HepG2 (cell line): ENCODE measurements around the gene PTMA. TPM values are rescaled to one million over a fixed set of nuclear protein-coding genes. Genes with fewer than 3 reads are reported as not detected.
A peak's percentile ranks its signal among the peaks of the same experiment; 100 is the strongest.

Source experiments
- ATF5 ChIP-seq: sonication (generic); formaldehyde crosslinking; IDR thresholded peaks from 2 replicates; pipeline ENCODE4 v1.4.0; 2020; ENCODE audit warnings: mild to moderate bottlenecking, low read depth, missing genetic modification reagents
- CHD4 ChIP-seq: fragments of 200-600 bp; sonication (generic); IDR thresholded peaks from 2 replicates; pipeline ENCODE4 v1.7.0; 2017; ENCODE audit warnings: mild to moderate bottlenecking, low read length, borderline replicate concordance
- EP300 ChIP-seq, 3 experiments: sonication (generic) in 1 of 3; formaldehyde crosslinking in 1 of 3; IDR thresholded peaks; 2 replicates each; pipeline versions ENCODE4 v1.5.1 to v1.6.1; 2011 to 2020; ENCODE audit warnings: low read depth in 2 of 3, low read length in 2 of 3, borderline replicate concordance in 1 of 3, improper control_type of control experiment in 1 of 3, mild to moderate bottlenecking in 1 of 3, missing genetic modification reagents in 1 of 3, moderate library complexity in 1 of 3
- GATAD2A ChIP-seq: IDR thresholded peaks from 2 replicates; pipeline ENCODE4 v1.6.1; 2016
- HINFP ChIP-seq: sonication (generic); formaldehyde crosslinking; IDR thresholded peaks from 2 replicates; pipeline ENCODE4 v1.4.0; 2020; ENCODE audit warnings: low read depth, mild to moderate bottlenecking, missing genetic modification reagents
- HOXA5 ChIP-seq: sonication (generic); formaldehyde crosslinking; IDR thresholded peaks from 2 replicates; pipeline ENCODE4 v1.4.0; 2020; ENCODE audit warnings: missing genetic modification reagents
- HOXA9 ChIP-seq: sonication (generic); formaldehyde crosslinking; IDR thresholded peaks from 2 replicates; pipeline ENCODE4 v1.8.1; 2022; ENCODE audit warnings: missing genetic modification reagents, mild to moderate bottlenecking, moderate library complexity, borderline replicate concordance
- KDM5A ChIP-seq: fragments of 200-600 bp; sonication (generic); IDR thresholded peaks from 2 replicates; pipeline ENCODE4 v1.7.0; 2018; ENCODE audit warnings: antibody characterized with exemption, mild to moderate bottlenecking, low read length, borderline replicate concordance
- MTA3 ChIP-seq: sonication (generic); formaldehyde crosslinking; IDR thresholded peaks from 2 replicates; pipeline ENCODE4 v1.4.0; 2020; ENCODE audit warnings: missing genetic modification reagents
- NONO ChIP-seq, 2 experiments: fragments of 450-650 bp in 1 of 2; sonication (generic) in 1 of 2; formaldehyde crosslinking in 1 of 2; IDR thresholded peaks in 1 of 2; conservative IDR thresholded peaks in 1 of 2; 2 replicates each; pipeline versions ENCODE4 v1.6.1 to v1.8.0; 2017 to 2022; ENCODE audit warnings: mild to moderate bottlenecking in 1 of 2, missing genetic modification reagents in 1 of 2, moderate library complexity in 1 of 2
- REXO4 ChIP-seq: sonication (generic); formaldehyde crosslinking; IDR thresholded peaks from 2 replicates; pipeline ENCODE4 v1.8.0; 2022; ENCODE audit warnings: missing genetic modification reagents, mild to moderate bottlenecking, borderline replicate concordance
- SALL2 ChIP-seq: sonication (generic); formaldehyde crosslinking; IDR thresholded peaks from 2 replicates; pipeline ENCODE4 v1.8.1; 2023; ENCODE audit warnings: mild to moderate bottlenecking, missing genetic modification reagents, inconsistent platforms
- SIX4 ChIP-seq: sonication (generic); formaldehyde crosslinking; IDR thresholded peaks from 2 replicates; pipeline ENCODE4 v1.4.0; 2020; ENCODE audit warnings: missing genetic modification reagents
- SKI ChIP-seq: fragments of 450-650 bp; IDR thresholded peaks from one replicate; pipeline ENCODE4 v1.6.1; 2018; ENCODE audit warnings: mild to moderate bottlenecking; ENCODE audit not compliant: partially characterized antibody
- TBP ChIP-seq: sonication (generic); formaldehyde crosslinking; IDR thresholded peaks from 2 replicates; pipeline ENCODE4 v1.5.0; 2020; ENCODE audit warnings: missing genetic modification reagents
- ZFP36L1 ChIP-seq: sonication (generic); formaldehyde crosslinking; IDR thresholded peaks from 2 replicates; pipeline ENCODE4 v1.8.0; 2022; ENCODE audit warnings: mild to moderate bottlenecking, missing genetic modification reagents, moderate library complexity
- ZKSCAN1 ChIP-seq: fragments of 150-350 bp; IDR thresholded peaks from 2 replicates; pipeline ENCODE4 v1.6.1; 2014; ENCODE audit warnings: low read length
- ZMAT3 ChIP-seq: sonication (generic); formaldehyde crosslinking; conservative IDR thresholded peaks from 2 replicates; pipeline ENCODE4 v1.7.0; 2021; ENCODE audit warnings: missing genetic modification reagents
- ZNF143 ChIP-seq: sonication (generic); formaldehyde crosslinking; IDR thresholded peaks from 2 replicates; pipeline ENCODE4 v1.4.0; 2020; ENCODE audit warnings: missing genetic modification reagents
- ZNF333 ChIP-seq: sonication (generic); formaldehyde crosslinking; IDR thresholded peaks from 2 replicates; pipeline ENCODE4 v1.4.0; 2020; ENCODE audit warnings: mild to moderate bottlenecking, missing genetic modification reagents, borderline replicate concordance
- polyA plus RNA-seq, 8 experiments: library from polyadenylated mRNA; depleted of rRNA in 3 of 8; stranded (reverse) in 7 of 8; unstranded in 1 of 8; fragments of >200 nt; fragmentation: Illumina TruSeq in 4 of 8; extraction: Trizol in 4 of 8; gene quantifications; 2 replicates each; pipeline versions ENCODE4 v1.2.1 to v1.2.3, GENCODE V29; 2011 to 2016; ENCODE audit warnings: low read depth in 4 of 8, missing spikeins in 1 of 8, mixed read lengths in 1 of 8; ENCODE audit not compliant: insufficient read depth in 1 of 8
- total RNA-seq, 5 experiments: library from RNA; depleted of rRNA; stranded (reverse); fragments of >200 nt; fragmentation: Illumina TruSeq; extraction: Trizol; gene quantifications; 2 replicates each; pipeline ENCODE4 v1.2.3, GENCODE V29; 2016; ENCODE audit warnings: low read depth in 1 of 5
- TF ChIP-seq, protein P1 (sequence below): sonication (generic); formaldehyde crosslinking; conservative IDR thresholded peaks from 2 replicates; pipeline ENCODE4 v1.8.1; 2023; ENCODE audit warnings: missing genetic modification reagents
- TF ChIP-seq, protein P2 (sequence below): sonication (generic); formaldehyde crosslinking; IDR thresholded peaks from 2 replicates; pipeline ENCODE4 v1.4.0; 2020; ENCODE audit warnings: missing genetic modification reagents
- TF ChIP-seq, protein P3 (sequence below): sonication (generic); formaldehyde crosslinking; IDR thresholded peaks from 2 replicates; pipeline ENCODE4 v1.4.0; 2020; ENCODE audit warnings: mild to moderate bottlenecking, missing genetic modification reagents

The PTMA gene
- total and polyA plus RNA-seq, 2 of the 13 experiments (the other 11 are each of a cell fraction or from before 2014, with no cell fraction given) = 190 to 1,086 TPM

DNA sequence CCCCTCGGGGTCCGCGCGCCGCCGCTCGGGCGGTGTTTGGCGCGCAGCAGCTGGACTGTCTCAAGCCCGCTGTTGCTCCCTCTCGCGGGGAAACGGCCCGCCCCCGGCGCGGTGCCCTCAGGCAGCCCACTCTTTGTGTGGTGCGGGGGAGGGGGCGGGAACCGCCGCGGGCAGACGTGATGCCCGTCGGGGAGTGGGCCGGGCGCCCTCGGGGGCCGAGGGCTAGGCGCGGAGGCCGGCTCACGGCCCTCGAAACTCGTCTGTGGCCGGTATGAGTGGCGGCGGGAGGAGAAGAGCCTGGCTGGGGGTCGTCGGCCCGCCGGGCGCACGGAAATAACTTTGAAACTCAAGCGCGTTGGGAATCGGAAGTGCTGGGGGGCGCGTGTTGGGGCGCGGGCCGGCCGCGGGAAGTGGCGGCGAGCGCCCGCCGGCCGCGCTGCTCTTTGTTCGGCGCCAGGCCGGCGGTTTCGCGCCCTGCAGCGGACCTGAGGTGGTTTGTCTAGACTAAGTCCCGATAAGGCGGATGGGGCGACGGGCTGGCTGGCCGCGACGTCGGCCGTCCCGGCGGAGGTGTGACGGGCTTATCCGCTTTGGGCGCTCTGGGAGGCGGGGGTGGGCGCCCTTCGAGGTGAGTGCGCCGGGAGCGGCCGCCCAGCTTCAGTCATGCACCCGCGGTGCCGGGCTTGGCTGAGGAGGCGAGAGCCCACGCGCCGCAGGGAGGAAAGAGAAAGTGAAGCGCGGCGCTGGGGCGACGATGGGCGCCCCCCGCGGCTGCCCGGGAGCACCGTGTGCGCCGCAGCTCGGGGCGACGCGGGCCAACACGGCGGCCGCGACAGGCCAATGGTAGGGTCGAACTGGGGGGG is 679 bp downstream of the PTMA start (continued):
- TF ChIP-seq ATF5 = no peak
- 0 out of 2 replicates have a peak, but pooled peaks have one; percentile 27 for TF ChIP-seq ZMAT3 (CRISPR knock-in tag)
- no peak for TF ChIP-seq GATAD2A (CRISPR knock-in tag)
- TF ChIP-seq HOXA9 = peak; percentile 89
- TF ChIP-seq SKI = peak; percentile 76
- TF ChIP-seq HOXA5 = no peak
- TF ChIP-seq, protein P1, sequence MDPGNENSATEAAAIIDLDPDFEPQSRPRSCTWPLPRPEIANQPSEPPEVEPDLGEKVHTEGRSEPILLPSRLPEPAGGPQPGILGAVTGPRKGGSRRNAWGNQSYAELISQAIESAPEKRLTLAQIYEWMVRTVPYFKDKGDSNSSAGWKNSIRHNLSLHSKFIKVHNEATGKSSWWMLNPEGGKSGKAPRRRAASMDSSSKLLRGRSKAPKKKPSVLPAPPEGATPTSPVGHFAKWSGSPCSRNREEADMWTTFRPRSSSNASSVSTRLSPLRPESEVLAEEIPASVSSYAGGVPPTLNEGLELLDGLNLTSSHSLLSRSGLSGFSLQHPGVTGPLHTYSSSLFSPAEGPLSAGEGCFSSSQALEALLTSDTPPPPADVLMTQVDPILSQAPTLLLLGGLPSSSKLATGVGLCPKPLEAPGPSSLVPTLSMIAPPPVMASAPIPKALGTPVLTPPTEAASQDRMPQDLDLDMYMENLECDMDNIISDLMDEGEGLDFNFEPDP (CRISPR knock-in tag) = no peak
- no peak for TF ChIP-seq HINFP (CRISPR knock-in tag)
- no peak; the same call in 1 of the 2 replicates for TF ChIP-seq SALL2 (CRISPR knock-in tag)
- TF ChIP-seq, protein P2, sequence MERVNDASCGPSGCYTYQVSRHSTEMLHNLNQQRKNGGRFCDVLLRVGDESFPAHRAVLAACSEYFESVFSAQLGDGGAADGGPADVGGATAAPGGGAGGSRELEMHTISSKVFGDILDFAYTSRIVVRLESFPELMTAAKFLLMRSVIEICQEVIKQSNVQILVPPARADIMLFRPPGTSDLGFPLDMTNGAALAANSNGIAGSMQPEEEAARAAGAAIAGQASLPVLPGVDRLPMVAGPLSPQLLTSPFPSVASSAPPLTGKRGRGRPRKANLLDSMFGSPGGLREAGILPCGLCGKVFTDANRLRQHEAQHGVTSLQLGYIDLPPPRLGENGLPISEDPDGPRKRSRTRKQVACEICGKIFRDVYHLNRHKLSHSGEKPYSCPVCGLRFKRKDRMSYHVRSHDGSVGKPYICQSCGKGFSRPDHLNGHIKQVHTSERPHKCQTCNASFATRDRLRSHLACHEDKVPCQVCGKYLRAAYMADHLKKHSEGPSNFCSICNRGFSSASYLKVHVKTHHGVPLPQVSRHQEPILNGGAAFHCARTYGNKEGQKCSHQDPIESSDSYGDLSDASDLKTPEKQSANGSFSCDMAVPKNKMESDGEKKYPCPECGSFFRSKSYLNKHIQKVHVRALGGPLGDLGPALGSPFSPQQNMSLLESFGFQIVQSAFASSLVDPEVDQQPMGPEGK (CRISPR knock-in tag) = no peak; the same call in 1 of the 2 replicates
- no peak for TF ChIP-seq MTA3 (CRISPR knock-in tag)
- TF ChIP-seq, protein P3, sequence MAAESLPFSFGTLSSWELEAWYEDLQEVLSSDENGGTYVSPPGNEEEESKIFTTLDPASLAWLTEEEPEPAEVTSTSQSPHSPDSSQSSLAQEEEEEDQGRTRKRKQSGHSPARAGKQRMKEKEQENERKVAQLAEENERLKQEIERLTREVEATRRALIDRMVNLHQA (CRISPR knock-in tag) = no peak
- TF ChIP-seq ZNF333 (CRISPR knock-in tag) = no peak
- no peak for TF ChIP-seq TBP (CRISPR knock-in tag)
- no peak for TF ChIP-seq EP300 (IDR thresholded peaks at IDR 0.05; ENCODE audit: low read depth in 2 of 2, low read length in 2 of 2)
- no peak for TF ChIP-seq EP300 (CRISPR knock-in tag; IDR thresholded peaks at IDR 0.05; ENCODE audit: borderline replicate concordance)
- TF ChIP-seq ZKSCAN1 = no peak
- TF ChIP-seq KDM5A = no peak
- TF ChIP-seq NONO (IDR thresholded peaks at IDR 0.05) = no peak
- TF ChIP-seq NONO (CRISPR knock-in tag; conservative IDR thresholded peaks at IDR 0.05) = peak; percentile 21
- TF ChIP-seq CHD4 = no peak
- TF ChIP-seq SIX4 (CRISPR knock-in tag) = no peak
- TF ChIP-seq REXO4 (CRISPR knock-in tag) = no peak; the same call in 1 of the 2 replicates
- TF ChIP-seq ZFP36L1 (CRISPR knock-in tag) = no peak
- no peak for TF ChIP-seq ZNF143 (CRISPR knock-in tag)
